ENCODE data around the gene PBRM1.

- no peak for TF ChIP-seq CTCF (IDR thresholded peaks at IDR 0.05)
- no peak for TF ChIP-seq POLR2A (IDR thresholded peaks at IDR 0.05)
Measured at GRCh38 chr3:52563984-52564383, 121.7 kb downstream of the PBRM1 start.
